DND-41 (cell line): ENCODE measurements around the gene MYH13.

ENCODE experiments used
- EZH2 ChIP-seq: IDR thresholded peaks from 3 replicates; pipeline ENCODE4 v1.6.1; 2012; ENCODE audit warnings: borderline replicate concordance, low read depth, mild to moderate bottlenecking, moderate library complexity, low read length, inconsistent platforms; ENCODE audit not compliant: severe bottlenecking
- TF ChIP-seq, protein P1 (sequence below): IDR thresholded peaks from 2 replicates; pipeline ENCODE4 v1.5.1; 2012; ENCODE audit warnings: borderline replicate concordance, low read length, moderate library complexity, mild to moderate bottlenecking; ENCODE audit not compliant: poor library complexity, severe bottlenecking; ENCODE audit errors: extremely low read depth

DNA sequence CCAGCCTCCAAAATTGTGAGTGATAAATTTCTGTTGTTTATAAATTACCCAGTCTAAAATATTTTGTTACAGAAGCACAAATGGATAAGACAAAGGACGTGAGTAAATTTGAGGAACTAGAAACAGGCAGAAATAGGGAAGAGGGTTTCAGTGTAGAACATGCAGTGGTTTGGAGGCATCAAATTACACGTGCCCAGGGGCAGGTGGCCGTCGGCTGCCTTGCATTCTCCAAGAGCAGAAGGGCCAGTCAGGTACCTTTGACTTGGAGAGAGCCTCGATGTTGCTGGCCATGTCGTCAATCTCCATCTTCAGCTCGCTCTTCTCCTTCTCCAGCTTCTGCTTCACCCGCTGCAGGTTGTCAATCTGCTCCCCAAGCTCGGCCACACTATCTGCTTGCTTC is 54.3 kb downstream of the MYH13 start:
- TF ChIP-seq EZH2, result no peak
- TF ChIP-seq, protein P1, sequence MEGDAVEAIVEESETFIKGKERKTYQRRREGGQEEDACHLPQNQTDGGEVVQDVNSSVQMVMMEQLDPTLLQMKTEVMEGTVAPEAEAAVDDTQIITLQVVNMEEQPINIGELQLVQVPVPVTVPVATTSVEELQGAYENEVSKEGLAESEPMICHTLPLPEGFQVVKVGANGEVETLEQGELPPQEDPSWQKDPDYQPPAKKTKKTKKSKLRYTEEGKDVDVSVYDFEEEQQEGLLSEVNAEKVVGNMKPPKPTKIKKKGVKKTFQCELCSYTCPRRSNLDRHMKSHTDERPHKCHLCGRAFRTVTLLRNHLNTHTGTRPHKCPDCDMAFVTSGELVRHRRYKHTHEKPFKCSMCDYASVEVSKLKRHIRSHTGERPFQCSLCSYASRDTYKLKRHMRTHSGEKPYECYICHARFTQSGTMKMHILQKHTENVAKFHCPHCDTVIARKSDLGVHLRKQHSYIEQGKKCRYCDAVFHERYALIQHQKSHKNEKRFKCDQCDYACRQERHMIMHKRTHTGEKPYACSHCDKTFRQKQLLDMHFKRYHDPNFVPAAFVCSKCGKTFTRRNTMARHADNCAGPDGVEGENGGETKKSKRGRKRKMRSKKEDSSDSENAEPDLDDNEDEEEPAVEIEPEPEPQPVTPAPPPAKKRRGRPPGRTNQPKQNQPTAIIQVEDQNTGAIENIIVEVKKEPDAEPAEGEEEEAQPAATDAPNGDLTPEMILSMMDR, result no peak
